D341Med (cell line): ENCODE measurements around the gene SHOC2.
"Not testable (repeated sequence)": the region's sequence is repeated elsewhere in the genome, so short reads cannot be mapped to it uniquely, and the experiment has no call there.

Experiments used
- DNase-seq: peaks from one replicate; pipeline ENCODE4 v3.0.0; 2012; ENCODE audit warnings: low spot score

The SHOC2 gene

DNA sequence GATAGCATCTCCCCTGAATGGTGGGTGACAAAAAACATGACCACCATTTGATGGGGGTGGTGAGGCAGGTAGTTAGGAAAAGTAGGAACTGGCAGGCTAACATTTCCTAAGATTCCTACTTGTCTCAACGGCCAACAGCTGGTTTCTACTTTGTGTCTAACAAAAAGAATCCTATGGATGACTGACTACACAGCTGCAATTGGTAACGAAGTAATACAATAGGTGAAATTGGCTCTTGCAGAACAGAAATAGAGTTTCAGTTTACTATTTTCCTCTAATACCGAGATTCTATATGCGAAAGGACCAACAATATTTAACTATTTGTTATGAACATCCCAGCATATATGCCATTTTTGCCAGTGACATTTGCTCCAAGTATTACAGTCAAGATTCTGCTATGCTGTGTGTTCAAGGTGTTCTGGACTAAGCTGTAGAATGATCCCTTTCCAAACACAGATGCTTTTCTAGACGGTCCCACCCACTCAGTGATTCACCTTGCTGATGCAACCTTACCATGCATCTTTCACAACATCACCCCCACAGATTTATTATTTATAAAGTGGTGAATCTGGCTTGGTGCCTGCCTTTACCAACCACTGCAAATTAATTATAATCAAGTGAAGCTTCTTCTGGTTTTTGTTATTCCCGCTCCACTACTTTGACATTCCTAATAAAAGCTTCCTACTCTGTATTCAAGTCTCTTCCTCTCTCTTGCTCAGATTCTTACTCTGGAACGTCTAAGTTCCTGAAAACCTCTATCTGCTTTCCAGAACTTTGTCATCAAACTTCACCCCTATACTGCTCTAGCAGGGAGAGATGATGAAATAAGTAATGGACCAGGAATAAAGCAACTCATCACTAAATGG, 17.2 kb upstream of the SHOC2 start:
- DNase-seq, result no peak

DNA sequence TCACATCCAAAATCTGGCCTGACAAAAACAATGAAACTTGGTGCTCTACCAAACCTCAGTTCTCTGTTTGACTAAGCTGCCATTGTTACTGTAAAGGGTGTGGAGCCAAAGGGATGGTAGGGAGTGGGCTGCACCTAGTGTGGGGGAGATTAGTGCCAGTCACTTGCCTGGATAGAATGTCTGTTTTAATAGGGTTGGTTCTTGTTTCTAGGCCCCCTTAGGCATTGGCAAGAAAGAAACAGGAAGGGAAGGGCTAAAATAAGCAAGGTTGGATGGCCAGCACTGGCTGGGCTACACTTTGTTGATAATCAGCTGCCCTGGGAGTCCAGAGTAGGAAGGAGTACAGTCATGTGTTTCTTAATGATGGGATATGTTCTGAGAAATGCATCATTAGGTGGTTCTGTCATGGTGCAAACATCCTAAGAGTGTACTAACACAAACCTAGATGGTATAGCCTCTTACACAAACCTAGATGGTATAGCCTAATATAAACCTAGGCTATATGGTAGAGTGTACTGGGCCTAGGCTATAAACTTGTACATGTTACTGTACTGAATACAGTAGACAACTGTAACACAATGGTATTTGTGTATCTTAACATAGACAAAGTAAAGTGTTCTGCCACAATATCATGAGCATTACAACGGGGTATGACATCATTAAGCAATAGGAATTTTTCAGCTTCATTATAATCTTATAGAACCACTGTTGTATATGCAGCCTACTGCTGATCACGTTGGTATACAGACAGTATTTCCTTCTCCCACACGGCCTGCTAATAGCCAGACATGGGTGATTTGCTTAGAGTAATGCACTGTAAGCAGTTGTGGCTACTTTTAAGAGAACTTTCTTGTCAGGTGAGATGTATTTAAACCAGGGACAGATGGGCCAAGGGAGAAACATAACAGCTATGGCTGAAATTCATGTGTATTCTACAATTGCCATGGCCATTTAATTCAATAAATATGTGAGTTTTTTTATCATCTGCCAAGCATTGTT, 15.8 kb upstream of the SHOC2 start:
- DNase-seq, result no peak

DNA sequence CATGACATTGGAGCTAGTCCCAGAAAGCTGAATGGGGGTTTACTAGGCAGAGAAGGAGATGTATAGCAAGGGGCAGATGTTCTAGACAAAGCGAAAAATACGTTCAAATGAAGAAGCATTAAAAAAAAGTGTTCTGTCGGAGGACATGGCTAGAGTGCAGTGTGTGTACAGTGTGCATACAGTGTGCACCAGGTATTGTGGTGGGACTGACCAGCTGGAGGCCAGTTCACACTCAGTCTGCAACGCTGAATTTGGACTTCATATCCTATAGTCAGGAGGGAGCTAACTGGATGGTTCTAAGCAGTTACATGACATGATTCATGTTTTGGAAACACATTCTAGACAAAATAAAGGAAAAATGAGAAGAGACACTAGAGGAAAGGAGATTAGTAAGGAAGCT, 9.3 kb upstream of the SHOC2 start:
- DNase-seq, result no peak

DNA sequence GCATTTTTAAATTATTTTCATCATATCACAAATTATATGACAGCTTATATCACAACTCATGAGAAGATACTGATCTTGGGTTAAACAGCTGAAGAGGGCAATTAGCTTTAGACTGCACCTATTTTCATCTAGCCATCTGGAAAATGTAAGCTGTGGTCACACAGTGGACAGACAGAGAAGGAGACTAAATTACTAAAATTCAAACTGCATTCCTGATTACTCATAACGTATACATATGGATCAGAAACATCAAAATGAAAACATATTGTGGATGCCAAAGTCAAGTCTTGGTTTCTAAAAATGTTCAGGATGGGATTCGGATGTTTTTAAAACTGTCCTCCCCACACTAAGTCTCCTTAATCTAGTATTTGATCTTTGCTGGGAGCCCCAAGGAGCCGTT, 7.0 kb upstream of the SHOC2 start:
- no peak for DNase-seq

DNA sequence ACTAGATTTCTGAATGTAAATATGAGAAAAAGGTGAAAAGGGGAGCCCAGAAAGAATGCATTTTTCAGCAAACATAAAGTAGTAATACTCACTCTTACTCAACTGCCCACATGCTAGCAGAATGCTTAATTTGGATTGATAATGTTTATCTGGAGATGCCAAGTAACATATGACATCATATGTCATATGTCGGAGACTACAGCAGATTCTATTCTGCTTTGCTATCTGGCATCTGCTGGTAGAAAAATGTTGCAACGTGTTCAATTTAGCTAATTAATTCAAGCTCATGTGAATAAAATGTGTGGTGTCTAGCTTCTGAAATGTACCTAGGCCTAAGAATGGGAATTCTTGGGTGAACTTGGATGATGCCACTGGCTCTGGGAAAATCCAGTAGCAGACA, 5.0 kb upstream of the SHOC2 start:
- DNase-seq, result no peak

DNA sequence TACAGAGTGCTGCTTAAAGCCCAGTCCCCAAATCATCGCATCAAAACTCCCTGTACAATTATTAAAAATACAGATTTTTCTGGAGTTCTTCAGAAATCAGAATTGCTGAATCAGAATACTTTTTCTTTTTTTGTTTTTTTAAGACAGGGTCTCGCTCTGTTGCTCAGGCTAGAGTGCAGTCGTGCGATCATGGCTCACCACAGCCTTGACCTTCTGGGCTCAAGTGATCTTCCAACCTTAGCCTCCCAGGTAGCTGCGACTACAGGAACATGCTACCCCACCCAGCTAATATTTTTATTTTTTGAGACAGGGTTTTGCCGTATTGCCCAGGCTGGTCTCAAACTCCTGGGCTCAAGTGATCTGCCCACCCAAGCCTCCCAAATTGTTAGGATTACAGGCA, 4.4 kb upstream of the SHOC2 start:
- no peak for DNase-seq

DNA sequence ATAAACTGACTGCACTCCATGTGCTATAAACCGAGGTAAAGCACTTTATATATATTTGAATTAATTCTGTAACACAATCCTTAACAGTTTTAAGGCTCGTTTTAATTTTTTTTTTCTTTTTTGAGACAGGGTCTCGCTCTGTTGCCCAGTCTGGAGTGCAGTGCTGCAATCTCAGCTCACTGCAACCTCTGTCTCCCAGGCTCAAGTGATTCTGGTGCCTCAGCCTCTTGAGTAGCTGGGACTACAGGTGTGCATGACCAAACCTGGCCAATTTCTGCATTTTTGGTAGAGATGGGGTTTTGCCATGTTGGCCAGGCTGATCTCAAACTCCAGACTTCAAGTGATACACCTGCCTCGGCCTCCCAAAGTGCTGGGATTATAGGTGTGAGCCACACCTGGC, 3.8 kb upstream of the SHOC2 start:
- not testable (repeated sequence) for DNase-seq

DNA sequence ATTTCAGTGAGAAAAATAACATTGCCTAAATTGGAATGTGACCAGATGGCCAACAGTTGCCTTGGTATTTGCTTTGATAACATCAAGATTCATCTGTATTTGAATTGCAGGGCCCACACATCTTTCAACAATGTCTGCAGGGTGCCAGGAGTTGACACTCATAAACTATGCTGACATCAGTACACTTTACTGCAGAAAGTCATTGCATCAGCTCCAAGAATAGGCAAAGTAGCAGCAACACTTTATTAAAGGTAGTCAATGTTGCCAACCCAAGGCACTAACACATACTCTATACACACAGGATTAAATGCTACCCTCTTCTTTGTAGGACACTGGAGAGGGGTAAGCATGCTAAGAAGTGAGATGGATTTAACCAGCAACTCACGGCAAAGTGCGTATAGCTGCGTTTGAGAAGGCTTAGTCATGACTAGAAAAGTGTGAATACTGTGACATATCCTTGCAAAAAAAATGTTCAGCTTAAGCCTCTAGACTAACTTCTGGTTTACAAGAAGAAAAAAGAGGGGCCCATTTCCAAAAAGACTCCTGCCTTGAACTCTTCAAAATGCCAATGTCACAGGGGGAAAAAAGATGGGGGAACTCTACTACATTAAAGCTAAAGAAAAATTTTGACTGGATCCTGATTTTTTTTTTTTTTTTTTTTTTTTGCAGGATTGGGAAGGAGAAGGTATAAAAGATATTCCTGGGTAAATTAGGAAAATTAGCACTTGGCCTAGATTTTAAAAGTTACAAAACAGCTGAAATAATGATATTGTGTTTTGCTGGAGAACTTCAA, 2.7 kb upstream of the SHOC2 start:
- DNase-seq, result no peak

DNA sequence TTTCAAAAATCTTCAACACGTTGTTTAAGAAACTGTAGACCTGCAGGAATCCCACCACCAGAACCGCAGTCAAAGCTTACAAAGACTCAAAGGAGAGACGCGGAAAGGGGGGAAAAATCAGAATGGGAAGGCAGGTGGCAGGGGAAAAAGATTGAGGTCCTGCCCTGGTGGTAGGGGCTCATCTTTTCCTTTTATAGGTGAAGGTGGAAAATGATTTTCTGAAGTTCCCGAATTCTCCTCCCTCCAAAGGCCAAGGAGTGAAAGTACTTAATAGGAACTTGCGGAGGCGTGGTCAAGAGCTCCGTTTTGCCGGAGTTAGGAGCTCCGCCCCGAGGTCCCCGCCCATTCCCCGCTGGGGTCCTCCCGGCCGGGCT, 1.1 kb upstream of the SHOC2 start:
- DNase-seq, result peak; percentile 85

DNA sequence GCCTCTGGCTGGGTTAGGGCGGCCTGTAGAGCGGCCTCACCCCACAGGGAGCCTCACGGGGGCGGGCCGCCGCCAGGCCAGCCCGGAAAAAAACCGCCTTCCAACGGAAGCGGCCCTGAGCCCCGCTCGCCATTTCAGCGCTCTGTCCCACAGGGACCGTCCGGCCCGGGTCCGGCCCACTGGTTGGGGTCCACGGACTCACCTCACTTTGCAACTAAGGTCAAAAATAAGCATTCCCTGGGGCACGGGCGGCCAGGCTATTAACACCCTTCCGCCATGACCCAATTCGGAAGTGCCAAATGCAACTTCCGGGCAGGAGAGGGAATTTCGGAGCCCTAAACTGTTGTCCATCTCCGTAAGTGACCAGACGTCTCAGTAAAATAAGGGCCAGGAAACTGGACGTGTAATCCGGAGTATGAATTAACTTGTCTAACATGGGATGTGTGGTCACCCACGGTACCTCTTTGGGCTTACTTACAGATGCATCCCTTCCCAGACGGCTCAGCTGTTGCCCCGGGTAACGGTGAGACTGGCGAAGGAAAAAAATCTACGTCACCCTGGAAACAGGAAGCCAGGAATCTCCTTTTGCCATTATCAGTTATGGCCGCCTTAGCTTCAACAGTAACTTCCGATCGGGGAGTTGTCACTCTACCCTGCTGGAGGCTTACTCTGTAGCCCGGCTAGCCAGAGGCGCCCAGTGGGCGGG, 608 bp upstream of the SHOC2 start, which contains the start of gene BBIP1:
Gene BBIP1, minus strand, starts transcription at position 538 of the 706 bp plus-strand sequence. CDS start 1,023 bp downstream, outside the sequence.
- DNase-seq, result no peak

DNA sequence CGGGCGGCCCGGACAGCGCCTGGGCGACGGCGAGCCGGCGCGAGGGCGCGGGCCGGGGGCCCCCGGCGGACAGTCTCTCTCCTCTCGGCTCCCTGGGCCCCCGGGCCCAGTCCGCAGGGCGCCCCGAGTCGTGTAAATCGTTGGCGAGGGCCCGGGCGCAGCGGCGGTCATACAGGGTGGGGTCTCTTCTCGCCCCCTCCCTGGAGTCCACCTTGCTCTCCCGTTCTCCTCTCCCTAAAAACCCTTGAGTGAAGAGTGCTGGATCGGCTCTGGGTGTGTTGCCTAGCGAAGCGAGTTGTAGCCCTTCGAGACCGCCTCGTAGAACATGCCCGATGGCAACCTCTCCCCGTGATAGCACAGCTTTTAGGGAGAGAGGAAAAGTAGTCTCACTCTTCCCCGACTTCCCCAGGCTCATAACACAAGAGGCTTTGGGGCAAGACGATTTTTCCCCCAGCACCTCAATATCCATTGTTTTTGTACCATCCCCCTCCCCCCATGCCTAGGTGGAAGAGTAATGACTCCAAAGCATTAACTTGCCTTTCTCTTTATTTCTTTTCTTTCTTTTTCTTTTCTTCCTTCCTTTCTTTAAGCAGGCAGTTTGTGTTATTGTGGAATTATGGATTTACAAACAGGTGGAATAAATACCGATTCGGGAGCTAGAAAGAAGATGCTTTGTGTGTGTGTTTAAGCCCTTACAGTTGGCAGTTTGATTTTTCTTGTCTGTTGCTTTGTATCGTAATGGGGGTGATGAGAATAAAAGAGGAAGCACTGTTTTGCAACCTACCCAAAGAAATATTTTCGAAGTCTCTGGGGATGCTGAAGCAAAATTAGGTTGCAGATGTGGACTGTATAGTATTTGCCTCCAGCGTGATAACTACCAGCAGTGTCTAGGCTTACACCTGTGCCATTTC, 822 bp downstream of the SHOC2 start:
- DNase-seq, result no peak

DNA sequence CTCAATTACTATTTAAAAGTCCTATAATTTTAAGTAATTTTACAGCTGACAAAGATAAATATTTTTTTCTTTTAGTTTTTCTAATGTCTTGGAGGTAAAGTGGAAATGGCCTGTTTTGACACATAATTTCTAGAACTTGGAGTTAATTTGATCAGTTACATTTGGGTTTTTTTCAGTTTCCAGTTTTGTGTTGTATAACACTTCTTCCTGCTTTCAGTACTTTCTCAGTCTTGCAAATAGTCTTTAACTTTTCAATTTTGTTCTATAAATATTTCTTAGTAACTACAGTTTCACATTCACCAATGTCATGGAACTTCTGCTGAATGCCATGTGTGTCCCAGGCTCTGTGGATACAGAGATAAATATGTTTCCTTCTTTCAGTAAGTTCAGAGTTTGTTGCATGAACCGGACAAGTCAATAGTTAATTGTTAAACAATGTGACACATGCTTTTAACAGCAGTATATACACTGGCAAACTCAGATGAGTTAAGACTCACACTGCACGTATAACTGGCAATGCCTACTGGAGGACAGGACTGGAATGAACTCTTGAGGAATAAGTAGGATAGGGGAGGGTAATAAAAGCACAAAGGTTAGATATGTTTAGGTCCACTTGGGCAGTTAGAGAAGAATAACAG, 4.6 kb downstream of the SHOC2 start:
- no peak for DNase-seq

DNA sequence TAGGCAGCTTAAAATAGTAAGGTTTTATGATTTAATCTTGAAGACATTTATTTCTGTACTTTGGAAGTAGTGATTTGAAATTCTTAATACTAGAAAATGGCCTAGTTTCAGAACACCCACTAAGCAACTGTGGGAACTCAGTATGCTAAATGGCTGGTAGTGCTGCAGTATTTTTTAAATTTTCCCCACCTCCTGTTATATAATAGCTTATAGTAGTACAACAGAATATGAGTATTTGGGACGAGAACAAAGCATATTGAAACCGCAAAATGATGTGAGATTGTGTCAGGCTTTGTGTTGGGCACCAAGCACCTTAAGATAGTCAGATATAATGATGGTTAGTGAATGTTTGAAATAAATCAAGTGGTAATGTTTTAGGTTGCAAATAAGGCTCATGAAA, 8.1 kb downstream of the SHOC2 start:
- no peak for DNase-seq

DNA sequence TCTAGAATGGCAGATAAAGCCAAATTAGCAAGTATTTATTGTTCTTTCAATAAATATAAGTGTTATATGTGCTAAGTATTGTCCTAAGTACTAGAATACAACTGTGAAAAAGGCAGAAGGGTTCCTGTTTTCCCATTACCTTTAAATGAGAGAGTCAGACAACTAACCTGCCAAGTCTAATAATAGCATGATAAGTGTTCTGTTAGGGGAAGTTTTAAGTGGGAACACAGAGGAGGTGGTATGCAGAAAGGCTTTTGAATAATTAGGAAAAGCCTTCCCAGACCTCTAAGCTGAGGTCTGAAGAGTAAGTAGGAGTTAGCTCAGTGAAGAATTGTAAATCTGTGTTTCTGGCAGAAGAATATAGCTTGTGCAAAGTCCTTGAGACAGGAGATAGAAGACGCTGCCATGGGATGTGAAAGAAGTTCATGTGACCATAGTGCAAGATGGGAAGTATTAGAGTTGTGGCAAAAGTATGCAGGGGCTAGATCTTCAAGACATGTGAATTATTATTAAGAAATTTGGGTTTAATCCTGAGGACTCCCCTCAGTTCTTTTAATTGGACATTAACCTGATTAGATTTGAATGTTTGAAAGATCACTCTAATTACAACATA, 12.5 kb downstream of the SHOC2 start:
- DNase-seq, result no peak

DNA sequence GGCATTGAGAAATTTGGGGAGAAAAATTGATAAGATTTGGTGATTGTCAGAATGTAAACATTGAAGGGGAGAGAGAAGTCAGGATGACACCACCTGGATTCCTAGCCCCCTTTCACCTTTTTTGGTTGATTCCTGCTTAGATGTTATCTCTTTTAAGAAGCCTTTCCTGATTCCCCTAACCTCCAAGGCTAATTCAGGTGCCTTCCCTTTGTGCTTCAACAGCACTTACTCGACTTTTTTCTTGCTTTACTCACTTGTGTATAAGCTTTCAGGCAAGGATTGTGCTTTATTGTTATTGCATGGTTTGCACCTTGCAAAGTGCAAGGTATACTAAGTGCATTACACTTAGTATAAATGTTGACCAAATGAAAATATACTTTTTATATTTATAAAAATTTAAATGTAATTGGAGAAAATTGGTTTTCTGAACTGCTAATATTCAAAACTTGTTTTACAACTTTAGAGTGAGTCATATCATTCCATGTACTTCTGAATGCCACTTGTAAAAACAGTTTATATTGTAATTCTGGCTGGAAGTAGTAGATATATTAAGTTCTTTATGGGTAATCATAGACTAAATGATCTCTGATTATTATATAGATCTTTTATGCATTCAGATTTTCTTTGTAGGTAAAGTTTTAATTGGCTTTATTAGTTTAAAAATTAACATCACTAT, 13.2 kb downstream of the SHOC2 start:
- no peak for DNase-seq

DNA sequence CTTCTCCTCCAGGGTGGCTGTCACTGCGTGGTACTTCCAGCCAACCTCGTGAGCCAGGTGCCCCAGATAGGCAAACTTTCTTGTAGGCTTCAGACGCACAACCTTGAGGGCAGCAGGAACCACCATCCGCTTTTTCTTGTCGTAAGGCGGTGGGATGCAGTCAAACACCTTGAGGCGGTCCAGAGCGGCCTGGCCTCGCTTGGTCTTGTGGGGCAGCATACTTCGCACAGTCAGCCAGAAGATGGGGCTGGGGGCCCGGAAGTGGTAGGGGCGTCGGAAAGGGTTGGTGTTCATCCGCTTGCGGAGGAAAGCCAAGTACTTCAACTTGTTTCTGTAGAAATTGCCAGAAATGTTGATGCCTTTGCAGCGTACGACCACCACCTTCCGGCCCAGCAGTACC, 17.4 kb downstream of the SHOC2 start:
- DNase-seq, result no peak

DNA sequence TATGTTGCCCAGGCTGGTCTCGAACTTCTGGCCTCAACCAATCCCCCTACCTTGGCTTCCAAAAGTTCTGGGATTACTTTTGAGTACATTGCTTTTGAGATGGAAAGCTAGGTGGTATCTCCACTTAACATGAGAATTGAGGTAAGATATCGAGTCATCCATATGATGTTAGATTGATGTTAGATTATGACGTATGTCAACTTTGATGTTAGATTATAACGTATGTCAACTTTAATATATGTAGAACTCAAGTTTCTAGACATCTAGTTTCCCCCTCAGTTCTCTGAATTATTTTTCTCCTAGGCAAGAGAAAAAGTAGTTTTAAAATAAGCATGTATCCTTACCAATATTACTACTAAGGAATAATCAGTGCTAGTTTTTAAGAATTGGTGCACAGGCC, 20.0 kb downstream of the SHOC2 start:
- DNase-seq, result no peak

DNA sequence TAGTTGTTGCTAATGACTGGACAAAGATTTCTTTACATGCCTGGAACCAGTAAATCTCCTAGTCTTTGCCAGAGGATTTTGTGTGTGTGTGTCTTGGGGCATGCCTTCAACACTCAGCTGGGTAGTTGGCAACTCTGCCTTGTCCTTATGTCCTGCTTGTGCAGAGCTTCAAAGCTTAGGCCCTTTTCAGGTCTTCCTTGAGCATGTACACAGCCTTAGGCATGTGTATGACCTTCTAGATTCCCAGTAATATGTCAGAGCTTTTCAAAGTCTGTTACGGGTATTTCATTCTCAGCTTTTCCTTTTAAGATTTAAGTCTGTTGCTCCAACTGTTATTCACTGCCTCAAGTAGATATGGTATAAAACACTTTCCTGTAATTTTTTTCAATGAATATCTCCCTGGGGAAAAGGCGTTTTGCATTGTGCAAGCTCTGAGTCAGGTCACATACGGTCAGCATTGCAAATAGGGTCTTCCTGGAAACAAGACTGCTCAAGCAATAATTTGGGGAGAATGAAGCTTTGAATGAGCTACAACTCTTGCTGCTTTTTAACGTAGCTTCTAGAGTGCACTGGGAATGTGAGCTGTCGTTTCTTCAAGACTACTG, 25.5 kb downstream of the SHOC2 start:
- no peak for DNase-seq
